ENCODE data around the gene ITGA3. TPM values are rescaled to one million over a fixed set of nuclear protein-coding genes. Genes with fewer than 3 reads are reported as not detected.

Gene ITGA3
- total RNA-seq, 6 experiments from 2014 or later: 272 to 319 (median 288) TPM

DNA sequence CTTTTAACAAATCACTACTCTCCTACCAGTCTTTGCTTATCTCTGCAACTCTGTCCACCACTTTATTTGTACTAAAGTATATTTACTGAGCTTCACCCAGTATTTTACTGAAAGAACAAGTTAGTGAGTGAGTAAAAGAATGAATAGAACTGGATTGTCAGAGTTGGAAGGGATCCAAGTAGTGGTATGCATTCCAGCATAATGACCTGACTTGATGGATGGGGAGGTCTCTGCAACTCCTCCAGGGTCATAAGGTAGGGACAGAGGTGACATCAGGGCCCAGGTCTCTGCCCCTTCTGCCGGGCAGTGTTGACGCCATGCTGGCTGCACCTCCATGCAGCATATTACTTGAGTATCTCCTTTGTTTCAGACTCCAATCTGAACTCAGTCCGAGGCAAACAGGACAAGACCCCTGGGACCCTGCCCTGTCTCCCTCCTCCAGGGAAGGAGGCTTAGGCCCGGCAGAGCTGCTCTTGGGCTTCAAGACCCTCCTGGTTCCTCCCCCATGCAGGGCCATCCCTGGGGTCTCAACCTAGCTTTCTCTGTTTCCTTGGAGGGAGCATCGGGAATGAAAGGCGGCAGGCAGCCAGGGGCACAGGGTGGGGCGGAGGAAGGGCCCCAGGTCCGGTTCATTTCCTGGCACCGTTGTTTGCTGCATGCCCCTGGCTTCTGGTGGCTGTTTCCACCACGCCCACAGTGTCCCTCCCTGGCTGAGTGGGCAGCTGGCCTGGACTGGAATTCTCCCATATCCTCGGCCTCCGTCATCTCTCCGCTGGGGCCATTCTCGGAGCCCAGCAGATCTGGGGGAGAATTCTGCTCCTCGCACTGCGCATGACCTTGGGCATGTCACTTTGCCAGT, 12.4 kb upstream of the ITGA3 start:
- no peak for TF ChIP-seq CTCF (IDR thresholded peaks at IDR 0.05)
- no peak overlapping the region for H3K27ac Mint-ChIP-seq
- H3K4me3 Mint-ChIP-seq: no peak overlapping the region
- H3K27me3 Mint-ChIP-seq (ENCODE audit: insufficient read depth): no peaks in the 10 kb centered on the region; the same call in 1 of the 2 replicates
- H3K4me1 Mint-ChIP-seq (ENCODE audit: low read depth): peaks cover 34% of the 10 kb centered on the region
- no peaks in the 10 kb centered on the region for H3K36me3 Mint-ChIP-seq (ENCODE audit: low read depth)
- DNase-seq: no peak
- no peaks in the 10 kb centered on the region for H3K9me3 Mint-ChIP-seq

GRCh38 chr17:50044483-50044882, 11.4 kb upstream of the ITGA3 start:
- Mint-ChIP-seq H3K27ac (no peak overlapping the region), H3K4me3 (no peak overlapping the region), H3K36me3 (ENCODE audit: low read depth) (no peaks in the 10 kb centered on the region), H3K9me3 (no peaks in the 10 kb centered on the region), H3K4me1 (ENCODE audit: low read depth) (peaks cover 41% of the 10 kb centered on the region), H3K27me3 (ENCODE audit: insufficient read depth) (no peaks in the 10 kb centered on the region; the same call in 1 of the 2 replicates)
- no peak for TF ChIP-seq CTCF (IDR thresholded peaks at IDR 0.05)
- no peak for DNase-seq

DNA sequence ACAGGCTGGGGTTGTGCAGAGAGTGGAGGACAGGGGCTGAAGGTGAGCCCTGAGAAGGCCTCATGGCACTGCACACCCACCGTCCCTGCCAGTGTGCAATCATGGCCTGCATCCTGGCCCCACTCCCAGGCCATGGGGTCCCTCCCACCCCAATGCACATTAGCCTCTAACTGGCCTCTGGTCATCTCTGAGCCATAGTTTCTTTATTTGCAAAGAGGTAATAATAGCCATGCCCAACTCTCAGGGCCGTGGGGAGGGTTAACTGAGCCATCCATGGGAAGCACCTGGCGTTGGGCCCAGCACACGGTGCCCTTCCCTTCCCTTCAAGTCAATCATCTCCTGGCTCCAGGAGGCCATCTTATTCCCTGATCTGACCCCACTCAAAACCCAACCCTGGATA, 10.8 kb upstream of the ITGA3 start:
- H3K4me3 Mint-ChIP-seq: no peak overlapping the region

GRCh38 chr17:50046179-50046578, 9.7 kb upstream of the ITGA3 start:
- TF ChIP-seq CTCF (IDR thresholded peaks at IDR 0.05): no peak
- Mint-ChIP-seq H3K9me3 (no peaks in the 10 kb centered on the region), H3K4me1 (ENCODE audit: low read depth) (peaks cover 58% of the 10 kb centered on the region), H3K4me3 (no peak overlapping the region), H3K36me3 (ENCODE audit: low read depth) (no peaks in the 10 kb centered on the region), H3K27ac (peak overlapping the region; percentile 93; the same call in 1 of the 2 replicates), H3K27me3 (ENCODE audit: insufficient read depth) (no peaks in the 10 kb centered on the region; the same call in 1 of the 2 replicates)
- DNase-seq: no peak

More for the DNA sequence above, 10.8 kb upstream of the ITGA3 start:
- Mint-ChIP-seq H3K9me3 (no peaks in the 10 kb centered on the region), H3K36me3 (ENCODE audit: low read depth) (no peaks in the 10 kb centered on the region), H3K4me1 (ENCODE audit: low read depth) (peaks cover 48% of the 10 kb centered on the region), H3K27ac (no peak overlapping the region), H3K27me3 (ENCODE audit: insufficient read depth) (no peaks in the 10 kb centered on the region; the same call in 1 of the 2 replicates)
- DNase-seq: no peak
- TF ChIP-seq CTCF (IDR thresholded peaks at IDR 0.05): no peak

DNA sequence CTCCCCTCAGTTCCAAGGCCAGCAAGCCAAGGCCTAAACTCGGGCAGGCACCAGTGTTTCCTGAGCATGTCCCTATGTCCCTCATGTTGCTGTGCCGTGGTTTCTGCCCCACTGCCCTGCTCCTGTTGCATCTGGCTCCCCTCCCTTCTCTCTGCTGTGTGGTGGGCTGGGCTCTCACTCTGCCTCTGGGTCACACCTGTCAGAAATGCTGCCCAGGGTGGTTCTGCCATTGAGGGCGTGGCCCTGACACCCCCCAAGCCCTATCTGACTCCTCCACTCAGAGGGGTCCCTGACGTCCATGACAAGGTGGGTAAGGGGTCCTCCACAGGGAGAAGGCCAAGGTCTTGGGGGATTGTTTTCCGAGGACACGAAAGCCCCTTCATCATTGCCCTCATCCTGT, 9.2 kb upstream of the ITGA3 start:
- TF ChIP-seq CTCF (IDR thresholded peaks at IDR 0.05): no peak
- H3K9me3 Mint-ChIP-seq: no peaks in the 10 kb centered on the region
- H3K27ac Mint-ChIP-seq: peak overlapping the region; percentile 93
- H3K27me3 Mint-ChIP-seq (ENCODE audit: insufficient read depth): no peaks in the 10 kb centered on the region; the same call in 1 of the 2 replicates
- no peaks in the 10 kb centered on the region for H3K36me3 Mint-ChIP-seq (ENCODE audit: low read depth)
- no peak for DNase-seq
- no peak overlapping the region for H3K4me3 Mint-ChIP-seq
- peaks cover 63% of the 10 kb centered on the region for H3K4me1 Mint-ChIP-seq (ENCODE audit: low read depth)

Data from HFFc6 (cell line).